HTR-8/SVneo (cell line): ENCODE measurements around the gene EYS.
"Not testable (repeated sequence)": the region's sequence is repeated elsewhere in the genome, so short reads cannot be mapped to it uniquely, and the experiment has no call there.

Experiments
- DNase-seq: peaks from one replicate; pipeline ENCODE4 v3.0.0; 2011; ENCODE audit warnings: low spot score, mixed read lengths; ENCODE audit not compliant: insufficient read length
- FAIRE-seq: peaks from 2 replicates; lab custom pipeline; 2011; peaks lifted over from hg19 to GRCh38; lab: Jason Lieb, UNC

EYS gene

DNA sequence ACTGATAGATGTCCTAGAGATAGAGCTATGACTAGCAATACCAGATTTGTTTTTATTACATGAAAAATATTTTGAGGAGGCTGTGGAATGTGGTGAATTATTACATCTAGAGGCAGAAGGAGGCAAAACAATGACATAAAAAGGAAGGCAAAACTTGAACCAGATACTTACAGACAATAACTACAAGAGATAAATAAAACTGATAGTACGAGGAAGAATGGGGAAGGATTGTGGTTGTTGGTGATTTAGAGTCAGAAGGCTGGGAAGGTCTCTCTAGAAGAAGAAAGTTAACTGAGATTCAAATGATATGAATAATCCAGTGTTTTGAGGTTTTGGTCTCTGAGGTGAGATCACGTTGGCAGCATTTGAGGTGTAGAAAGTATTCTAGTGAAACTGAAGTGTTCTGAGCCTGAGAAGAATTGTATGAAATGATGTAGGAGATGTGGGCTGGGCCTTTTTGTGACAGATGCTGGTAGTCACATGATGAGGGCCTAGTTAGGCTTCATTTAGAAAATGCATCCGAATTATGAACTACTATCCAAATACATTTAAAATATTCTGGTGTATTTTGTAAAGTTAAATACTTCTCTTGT lies 589.1 kb downstream of the EYS start:
- DNase-seq (no peak), FAIRE-seq (no peak)

DNA sequence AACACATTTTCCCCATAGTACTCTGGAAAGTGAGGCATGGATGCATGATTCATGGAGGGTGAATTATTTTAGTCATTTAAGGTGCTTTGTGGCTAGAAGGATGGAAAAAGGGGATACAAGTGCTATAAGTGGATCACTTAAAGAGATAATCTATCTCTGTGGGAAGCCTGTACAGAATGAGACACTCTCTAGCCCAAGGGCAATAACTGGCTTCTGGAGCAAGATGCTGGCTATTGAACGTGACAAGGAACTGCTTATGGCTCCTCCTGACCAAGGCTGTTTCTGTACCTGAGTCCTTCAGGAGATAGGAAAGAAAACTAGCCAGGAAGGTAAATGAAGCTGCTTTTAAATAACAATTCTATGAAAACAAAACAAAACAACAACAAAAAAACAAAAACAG lies 590.7 kb downstream of the EYS start:
- FAIRE-seq: no peak
- DNase-seq: no peak

DNA sequence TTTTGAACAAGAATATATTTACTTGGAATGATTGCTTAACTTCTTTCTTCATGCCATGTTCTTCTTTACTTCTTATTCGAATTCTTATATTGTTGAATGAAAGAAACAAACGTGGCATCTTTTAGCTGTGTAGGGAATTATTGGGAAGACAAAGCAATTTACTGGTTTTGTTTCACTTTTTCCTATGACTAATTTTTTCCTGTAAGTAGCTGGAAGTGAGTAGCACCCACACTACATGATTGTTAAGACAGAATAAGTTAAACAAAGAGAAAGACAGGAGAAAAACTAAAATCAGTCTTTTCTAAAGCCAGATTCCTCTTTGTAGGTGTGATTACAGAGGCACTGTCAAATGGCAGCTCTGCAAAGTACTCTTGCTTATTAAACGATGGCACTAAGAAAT lies 593.4 kb downstream of the EYS start:
- FAIRE-seq: no peak

DNA sequence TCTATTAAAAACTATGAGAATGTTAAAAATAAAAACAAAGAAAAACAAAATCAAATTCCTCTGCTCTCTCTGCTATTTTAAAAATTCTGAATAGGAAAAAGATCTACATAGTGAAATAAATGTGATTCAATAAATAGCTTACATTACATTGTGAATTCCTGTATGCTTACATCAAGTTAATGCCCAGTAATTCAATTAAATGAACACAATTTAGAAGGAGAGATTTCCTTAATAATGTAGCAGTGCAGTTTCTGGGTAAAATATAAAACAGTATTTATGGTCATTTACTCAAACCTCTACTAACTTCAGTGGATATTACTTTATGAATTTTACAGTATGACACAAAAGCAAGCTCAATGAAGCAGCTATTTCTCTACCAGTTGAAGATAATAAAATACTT lies 594.6 kb downstream of the EYS start:
- no peak for FAIRE-seq

More for the DNA sequence above, 593.4 kb downstream of the EYS start:
- no peak for DNase-seq

DNA sequence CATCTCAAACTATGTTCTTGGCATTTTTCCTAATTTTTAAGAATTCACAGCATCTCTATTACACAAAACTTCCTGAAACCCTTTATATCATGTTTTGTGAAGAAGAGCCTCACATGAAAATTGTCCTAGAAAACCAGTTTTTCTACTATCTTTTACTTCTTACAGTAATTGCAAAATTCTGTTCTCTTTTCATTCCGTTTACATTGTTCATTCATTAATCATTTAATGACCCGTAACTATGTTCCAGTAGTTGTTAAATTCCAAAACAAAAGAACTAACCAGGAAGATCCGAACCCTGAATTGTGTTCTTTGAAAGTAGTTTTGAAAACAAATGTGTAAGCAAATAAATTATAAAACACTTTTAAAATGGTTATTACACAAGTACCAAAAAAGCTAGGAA lies 597.0 kb downstream of the EYS start:
- DNase-seq: no peak
- no peak for FAIRE-seq

More for the DNA sequence above, 594.6 kb downstream of the EYS start:
- DNase-seq: no peak

DNA sequence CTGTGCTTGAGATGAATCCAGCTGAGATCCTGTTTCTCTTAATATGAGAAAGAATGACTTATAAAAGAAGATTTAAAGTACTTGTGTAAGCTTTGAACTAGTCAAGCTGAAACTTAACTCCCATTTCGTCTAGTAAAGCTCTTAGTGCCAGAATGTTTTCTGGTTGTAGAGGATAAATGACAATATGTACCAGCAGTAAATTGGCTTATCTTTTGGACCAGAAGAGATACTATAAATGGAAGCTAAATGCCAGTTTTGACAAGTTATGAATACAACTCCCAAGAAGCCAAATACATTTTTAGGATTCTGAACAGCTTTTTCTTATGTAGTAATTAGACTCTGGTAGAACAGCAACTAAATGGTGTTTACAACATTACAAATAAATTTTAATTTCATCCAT lies 608.7 kb downstream of the EYS start:
- FAIRE-seq (no peak), DNase-seq (no peak)

DNA sequence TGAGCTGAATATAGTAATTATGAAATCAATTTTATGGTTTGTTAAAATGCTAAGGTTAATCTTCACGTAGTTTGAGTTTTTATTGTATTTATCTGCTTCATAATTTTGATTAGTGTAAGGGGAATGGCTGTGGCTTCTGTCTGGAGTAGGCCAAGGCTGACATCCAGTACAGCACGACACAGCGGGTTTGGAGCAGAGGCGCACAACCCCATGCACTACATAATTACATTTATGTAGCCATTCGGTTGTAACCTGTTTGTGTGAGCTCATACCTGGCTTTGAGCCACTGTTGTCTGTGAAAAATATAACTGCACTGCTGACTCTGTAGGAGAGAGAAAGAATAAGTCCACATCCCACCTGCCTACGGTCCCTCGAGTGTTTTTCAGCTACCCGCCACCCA lies 615.5 kb downstream of the EYS start:
- FAIRE-seq (no peak), DNase-seq (no peak)

DNA sequence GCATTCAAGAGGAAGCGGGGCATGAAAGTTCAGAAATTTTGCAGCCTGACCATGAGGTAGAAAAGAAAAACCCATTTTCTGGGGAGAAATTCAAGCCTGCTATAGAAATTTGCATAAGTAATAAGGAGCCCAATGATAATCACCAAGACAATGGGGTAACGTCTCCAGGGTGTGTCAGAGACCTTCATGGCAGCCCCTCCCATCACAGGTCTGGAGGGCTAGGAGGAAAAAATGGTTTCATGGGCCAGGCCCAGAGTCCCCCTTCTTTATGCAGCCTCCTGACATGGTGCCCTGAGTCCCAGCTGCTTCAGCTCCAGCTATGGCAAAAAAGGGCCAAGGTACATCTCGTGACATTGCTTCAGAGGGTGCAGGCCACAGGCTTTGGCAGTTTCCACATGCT lies 618.5 kb downstream of the EYS start:
- FAIRE-seq: no peak
- DNase-seq: no peak

DNA sequence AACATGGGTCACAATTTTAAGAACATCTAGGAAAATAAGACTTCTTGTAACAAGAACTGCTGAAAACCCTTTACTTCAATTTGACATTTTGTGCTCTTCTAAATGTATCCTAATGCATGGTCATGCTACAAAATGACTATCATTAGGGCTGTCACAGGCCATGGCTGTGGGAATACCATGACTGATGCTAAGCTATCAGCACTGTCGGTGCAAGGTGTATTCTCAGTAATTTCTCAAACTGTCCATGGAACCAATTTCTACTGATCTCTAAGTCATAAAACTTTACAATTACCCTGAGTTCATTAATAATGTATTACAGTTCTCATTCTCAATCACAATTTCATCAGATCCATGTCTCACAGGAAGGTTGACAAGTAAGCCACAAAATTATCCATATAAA lies 625.3 kb downstream of the EYS start:
- FAIRE-seq (no peak), DNase-seq (no peak)

DNA sequence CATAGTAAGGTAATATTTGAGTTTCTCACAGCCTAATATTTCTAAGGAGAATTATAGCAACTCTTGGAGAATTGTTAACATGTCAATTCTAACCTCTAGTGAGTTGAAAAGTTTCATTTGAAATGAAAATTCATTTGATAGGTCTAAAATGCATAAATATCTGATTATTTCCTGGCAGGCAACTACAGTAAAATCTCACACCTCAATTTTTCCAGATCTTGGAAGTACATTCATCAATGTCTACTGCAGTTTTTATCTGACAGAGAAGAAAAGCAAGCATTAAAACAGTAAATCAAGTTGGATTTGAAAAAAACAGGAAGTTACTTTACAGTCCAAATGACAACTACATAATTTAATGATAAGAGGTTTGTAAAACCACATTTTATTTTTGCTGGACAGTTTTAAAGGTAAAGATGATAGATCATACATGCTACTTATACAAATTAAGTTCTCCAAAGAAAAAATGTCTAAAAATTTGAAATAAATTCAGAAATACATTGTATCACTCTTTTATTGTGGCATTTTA lies 631.3 kb downstream of the EYS start:
- DNase-seq (no peak), FAIRE-seq (no peak)

DNA sequence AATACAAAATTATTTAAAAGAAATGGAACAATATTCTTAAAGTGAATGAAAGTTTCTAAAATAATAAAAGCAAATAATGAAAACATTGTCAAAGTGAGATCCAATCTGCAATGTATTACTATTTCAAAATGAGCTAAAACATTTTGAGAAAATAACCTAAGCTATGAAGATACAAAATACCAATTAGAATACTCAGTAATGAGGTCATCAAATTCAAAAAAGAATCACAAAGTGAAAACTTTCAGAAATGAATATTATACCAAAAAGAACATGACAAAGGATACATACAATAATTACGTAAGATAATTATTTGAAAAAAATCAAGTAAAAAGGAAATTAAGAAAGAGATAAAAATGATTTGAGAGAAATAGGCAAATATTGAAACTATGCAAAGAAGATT lies 634.5 kb downstream of the EYS start:
- DNase-seq (no peak), FAIRE-seq (no peak)

DNA sequence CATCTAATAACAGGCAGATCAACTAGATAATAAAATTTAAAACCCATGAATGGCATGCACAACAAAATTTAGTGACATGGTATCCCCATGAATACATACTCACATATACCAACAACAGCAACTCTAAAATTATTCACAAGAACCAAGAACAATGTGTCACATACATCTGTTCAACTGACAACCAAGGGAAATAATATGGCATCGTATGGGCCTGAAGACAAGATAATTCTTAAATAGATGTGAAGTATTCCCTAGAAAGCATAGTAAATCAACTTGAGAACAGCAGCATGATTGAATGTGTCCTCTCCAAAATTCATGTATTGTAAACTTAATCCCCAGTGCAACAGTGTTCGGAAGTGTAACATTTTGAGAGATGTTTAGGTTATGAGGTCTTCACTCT lies 635.5 kb downstream of the EYS start:
- FAIRE-seq: no peak

DNA sequence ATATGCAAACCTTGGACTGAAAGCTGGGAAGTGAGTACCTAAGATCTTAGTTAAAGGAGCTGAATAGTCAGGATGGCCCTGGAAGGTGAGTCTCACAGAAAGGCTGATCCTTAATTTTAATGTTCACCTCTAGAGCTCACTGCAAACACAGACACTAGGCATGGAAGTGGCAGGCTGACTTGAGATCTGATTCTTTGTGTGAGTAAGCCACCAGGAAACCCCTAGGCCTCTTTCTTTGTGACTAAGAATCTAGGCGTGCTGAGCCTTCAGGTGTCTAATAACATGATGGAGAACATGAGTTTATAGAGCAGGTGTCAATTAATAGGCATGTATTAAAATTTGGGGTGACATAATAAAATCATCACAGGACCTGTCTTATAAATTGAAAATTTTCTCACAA lies 642.2 kb downstream of the EYS start:
- FAIRE-seq: no peak

More for the DNA sequence above, 635.5 kb downstream of the EYS start:
- DNase-seq: no peak

DNA sequence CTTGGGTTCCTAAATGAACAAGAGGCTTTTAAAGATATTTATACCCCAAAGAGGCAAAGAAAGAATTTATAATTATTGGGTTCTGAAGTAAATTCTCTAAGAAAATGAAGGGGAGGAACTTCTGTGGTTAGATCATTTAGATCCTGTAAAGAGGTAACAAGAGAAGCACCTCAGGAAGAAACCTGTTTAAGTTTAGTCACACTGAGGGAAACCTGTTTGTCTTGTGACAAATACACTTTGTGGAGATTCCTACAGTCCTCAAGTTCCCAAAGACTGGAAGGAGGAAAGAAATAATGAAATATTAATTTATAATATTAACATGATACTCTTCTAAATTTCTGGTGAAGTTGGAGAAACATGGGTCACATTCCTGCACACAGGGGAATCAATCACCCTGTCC lies 647.5 kb downstream of the EYS start:
- FAIRE-seq: no peak
- no peak for DNase-seq

More for the DNA sequence above, 642.2 kb downstream of the EYS start:
- DNase-seq: no peak

DNA sequence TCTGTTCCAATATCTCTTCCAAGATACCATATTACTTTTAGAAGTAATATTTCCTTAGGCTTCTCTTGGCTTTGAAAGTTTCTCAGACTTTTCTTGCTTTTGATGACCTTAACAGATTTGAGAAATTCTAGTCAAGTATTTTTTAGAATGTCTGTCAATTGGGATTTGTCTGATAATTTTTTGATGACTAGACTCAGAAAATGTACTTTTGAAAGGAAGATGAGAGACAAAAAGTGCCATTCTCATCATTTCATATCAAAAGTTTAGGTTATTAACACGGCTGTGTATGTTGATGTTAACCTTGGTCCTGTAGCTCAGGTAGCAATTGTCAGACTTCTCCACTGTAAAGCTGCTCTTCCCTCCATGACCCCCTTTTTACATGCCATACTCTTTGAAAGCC lies 651.5 kb downstream of the EYS start:
- no peak for DNase-seq
- FAIRE-seq: no peak

DNA sequence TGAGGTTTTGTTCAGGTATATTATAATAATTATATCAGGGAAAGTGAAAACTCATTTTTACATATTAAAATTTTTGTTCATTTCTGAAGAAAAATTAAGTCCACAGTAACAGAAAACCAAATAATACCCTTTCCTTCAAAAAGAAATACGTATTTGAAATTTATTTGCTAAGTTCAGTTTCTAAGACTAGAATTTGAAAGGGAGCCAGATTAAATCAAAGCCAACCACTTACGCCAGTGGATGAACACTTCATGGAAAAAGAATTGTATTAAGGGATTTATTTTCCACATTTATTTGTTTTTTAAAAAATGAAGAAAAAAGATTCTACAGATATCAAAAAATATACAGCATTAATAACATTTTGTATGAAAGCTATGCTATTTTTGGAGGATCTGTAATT lies 654.4 kb downstream of the EYS start:
- FAIRE-seq: no peak
- DNase-seq: no peak

DNA sequence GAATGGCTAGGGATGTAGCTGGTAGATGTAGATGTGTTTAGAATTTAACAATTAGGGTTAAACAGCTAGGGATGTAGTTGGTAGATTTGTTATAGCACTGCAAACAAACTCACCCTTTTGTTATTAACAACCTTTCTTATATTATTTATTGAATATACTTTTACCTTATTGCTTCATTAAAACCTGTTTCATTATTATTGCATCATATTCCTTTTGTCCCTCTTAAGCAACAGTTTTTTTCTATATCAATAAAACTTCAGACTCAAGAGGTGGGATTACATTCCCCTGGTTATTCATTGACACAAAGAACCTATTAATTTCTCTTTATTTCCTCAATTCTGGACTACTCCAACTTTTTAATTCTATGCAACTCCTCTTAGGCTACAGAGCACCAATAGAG lies 661.2 kb downstream of the EYS start:
- DNase-seq (no peak), FAIRE-seq (no peak)

DNA sequence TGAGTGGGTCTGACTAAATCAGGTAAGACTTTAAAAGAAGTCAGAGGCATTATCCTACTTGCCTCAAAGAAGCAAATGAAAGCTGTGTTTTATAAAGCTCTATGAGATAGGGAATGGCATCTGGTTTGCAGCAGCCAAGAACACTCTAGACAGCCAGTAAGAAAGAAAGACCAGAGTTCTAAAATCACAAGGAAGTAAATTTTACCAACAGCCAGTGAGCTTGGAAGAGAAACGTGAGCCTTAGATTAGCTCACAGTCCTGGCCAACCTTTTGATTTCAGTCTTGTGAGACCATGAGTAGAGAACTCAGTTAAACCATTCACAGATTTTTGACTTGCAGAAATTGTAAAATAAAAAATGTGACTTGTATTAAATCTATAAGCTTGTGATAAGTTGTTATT lies 693.0 kb downstream of the EYS start:
- DNase-seq (no peak), FAIRE-seq (no peak)

DNA sequence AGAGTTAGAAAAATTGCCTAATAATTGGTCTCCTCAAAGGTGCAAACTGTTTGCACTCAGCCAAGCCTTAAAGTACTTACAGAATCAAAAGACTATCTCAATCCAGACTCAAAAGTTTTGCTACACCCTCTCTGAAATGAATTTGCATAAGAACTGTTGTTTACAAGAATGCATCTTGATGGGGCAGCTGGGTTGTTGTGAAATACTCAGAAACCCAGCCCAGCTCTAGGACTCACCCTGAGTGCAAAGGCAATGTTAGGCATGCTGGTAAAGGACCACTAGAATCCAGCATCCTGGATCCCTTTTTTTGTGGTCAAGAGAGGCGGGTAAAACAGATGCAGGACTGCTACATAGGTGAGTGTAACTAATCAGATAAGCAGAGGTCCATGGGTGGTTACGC lies 700.2 kb downstream of the EYS start:
- FAIRE-seq (no peak), DNase-seq (no peak)

DNA sequence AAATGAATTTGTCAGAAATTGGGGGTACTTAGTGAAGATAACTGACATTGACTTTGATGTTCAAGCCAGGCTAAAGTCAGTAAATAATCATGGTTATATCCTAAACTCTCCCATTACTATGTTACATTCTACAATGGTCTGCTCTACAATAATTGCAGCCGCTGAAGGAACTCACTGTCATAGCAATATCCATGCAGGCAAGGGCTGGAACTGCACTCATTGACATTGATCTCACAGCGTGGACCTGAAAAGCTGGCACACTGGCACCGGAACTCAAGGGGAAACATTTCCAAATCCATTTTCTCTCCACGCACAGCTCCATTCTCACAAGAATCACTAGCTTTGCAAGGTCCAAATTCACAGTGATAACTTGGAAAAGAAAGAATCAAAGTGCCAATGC lies 702.7 kb downstream of the EYS start:
- FAIRE-seq (no peak), DNase-seq (no peak)

DNA sequence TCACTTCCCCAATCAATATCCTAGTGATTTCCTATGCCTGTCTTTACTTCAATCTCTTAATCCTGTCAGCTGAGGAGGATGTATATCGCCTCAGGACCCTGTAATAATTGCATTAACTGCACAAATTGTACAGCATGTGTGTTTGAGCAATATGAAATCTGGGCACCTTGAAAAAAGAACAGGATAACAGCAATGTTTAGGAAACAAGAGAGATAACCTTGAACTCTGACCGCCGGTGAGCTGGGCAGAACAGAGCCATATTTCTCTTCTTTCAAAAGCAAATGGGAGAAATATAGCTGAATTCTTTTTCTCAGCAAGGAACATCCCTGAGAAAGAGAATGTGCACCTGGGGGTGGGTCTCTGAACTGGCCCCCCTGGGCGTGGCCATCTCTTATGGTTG lies 704.1 kb downstream of the EYS start:
- not testable (repeated sequence) for FAIRE-seq, DNase-seq

DNA sequence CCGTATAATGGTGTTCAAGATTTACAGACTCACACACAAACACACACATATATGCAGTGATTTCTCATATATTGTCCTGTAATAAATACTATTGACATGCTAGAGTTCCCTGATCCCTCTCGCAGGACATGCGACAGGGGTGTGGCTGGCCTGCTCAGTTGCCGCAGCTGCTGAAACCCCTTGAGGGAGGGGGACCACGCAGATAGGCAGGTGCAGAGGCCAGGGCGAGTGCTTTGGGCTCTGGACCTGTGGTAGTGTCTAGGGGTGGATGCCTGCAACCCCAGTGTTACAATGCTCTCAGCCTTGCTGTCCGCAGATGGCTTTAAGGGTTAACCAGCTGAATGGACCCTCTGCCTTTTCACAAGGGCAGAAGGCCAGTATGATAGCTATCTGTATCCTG lies 706.2 kb downstream of the EYS start:
- FAIRE-seq (no peak), DNase-seq (no peak)

DNA sequence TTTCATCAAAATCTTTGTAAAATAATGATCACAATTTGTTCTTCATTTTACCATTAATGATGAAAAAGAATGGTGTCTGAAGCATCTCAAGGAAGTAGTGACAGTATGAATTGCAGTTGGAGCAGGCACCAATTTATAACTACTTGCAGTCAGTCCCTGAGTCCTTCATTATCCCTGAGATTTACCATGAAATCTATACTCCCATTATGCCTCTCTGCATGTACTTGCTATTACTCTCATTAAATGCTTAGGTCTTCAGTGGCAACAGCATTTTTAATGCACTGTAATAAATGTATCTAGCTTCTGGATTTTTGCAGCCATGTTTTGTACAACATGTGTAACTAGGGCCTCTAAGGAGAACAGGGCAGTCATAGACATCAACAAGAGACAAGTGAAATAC lies 708.8 kb downstream of the EYS start:
- FAIRE-seq (no peak), DNase-seq (no peak)
